DMS153 treated with DMSO at 0.1 percent for 48 hours (cell line): ENCODE data around the gene STRN4.
"Not testable (repeated sequence)": the region's sequence is repeated elsewhere in the genome, so short reads cannot be mapped to it uniquely, and the experiment has no call there.

Experiments used
- DNase-seq: peaks from one replicate; lab custom pipeline; 2025; ENCODE audit not compliant: unreplicated experiment; lab: John Stamatoyannopoulos, UW

Gene STRN4

DNA sequence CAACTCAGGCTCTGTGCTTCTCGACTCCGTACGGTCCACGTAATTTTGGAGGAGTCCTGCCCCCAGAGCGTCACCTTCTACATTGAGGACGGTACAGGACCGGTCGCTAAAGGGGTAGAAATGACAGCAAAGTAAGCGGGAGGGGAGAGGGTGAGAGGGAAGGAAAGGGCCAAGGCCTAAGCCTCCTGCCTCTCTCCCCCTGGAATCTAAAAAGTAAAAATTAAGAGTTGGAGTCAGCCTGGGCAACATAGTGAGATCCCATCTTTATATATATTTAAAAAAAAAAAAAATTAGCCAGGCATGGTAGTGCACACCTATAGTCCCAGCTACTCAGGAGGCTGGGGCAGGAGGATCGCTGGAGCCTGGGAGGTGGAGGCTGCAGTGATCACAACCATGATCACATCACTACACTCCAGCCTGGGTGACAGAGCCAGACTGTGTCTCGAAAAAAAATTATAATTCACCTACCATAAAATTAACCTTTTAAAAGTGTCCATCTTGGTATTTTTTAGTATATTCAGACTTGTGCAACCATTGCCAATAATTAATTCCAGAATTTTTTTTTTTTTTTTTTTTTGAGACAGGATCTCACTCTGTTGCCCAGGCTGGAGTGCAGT, 29.5 kb upstream of the STRN4 start:
- DNase-seq, result no peak

DNA sequence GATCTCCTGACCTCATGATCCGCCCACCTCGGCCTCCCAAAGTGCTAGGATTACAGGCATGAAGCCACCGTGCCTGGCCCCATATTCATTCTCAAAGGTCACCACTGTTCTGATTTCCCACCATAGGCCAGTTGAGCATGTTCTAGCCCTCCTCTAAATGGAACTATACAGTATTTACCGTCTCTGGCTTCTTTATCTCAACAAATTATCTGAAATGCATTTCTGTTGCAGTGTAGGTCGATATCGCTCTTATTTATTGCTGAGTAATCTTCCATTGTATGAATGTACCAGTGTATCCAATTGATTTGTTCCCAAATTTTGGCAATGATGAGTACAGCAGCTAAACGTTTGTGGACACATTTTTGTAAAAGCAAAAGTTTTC, 26.8 kb upstream of the STRN4 start:
- DNase-seq, result no peak

DNA sequence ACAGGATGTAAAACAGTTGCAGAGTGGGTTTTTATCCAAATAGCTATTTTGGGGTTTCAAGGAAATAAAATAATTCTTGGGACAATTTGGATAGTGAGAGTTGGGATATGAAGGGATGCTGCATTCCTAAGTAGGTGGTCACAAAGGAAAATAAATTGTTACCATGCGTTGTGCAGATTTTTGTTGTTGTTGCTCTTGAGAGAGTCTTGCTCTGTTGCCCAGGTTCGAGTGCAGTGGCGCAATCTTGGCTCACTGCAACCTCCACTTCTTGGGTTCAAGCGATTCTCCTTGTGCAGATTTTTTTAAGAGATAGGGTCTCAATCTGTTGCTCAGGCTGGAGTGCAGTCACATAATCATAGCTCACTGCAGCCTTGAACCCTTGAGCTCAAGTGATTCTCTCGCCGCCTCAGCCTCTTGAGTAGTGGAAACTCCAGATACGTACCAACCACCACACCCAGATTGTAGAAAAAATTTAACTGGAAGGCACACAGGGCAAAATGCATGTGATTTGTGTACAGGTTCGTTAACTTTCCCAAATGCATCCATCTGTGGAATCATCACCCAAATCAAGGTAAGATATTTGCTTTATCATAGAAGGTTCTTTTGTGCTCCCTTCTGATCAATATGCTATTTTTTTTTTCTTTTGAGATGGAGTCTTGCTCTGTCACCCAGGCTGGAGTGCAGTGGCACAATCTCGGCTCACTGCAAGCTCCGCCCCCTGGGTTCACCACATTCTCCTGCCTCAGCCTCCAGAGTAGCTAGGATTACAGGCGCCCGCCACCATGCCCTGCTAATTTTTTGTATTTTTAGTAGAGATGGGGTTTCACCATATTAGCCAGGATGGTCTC, 26.1 kb upstream of the STRN4 start:
- DNase-seq, result no peak

DNA sequence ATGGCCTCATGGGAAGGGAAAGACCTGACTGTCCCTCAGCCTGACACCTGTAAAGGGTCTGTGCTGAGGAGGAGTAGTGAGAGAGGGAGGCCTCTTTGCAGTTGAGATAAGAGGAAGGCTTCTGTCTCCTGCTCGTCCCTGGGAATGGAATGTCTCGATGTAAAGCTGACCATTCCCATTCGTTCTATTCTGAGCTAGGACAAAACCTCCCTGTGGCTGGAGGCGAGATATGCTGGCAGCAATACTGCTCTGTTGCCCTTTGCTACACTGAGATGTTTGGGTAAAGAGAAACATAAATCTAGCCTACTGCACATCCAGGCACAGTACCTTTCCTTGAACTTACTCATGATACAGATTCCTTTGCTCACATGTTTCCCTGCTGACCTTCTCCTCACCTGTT, 22.5 kb upstream of the STRN4 start:
- not testable (repeated sequence) for DNase-seq

DNA sequence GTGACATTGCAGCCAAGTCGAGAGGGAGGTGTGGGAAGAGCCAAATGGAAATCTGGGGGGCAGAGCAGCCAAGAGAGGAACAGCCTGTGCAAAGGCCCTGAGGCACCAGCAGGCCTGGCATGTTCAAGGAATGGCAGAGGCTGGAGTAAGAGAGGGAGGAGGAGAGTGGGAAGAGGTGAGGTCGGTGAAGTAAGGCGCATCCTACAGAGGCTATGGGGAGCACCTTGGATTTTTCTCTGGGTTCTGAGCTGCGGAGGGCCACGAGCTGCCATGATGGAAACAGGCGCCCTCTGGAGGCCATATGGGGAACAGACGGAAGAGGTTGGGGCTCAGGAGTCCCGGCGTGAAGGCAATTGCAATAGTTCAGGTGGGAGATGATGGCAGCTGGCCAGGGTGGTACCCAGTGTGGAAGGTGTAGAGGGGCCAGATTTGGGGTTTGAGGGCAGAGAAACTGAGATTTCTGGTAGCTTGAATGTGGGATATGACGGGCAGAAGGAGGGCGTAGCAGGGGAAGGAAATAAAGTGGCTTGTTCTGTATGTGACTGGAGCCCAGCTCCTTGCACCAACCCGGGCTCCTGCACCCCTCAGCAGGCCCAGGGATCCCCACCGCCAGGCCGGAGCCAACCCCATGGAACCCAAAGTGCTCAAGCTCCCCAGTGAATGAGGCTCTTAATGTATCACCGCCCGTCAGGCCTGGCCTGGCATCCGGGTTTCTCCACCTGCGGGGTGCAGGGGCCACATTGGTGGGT, 20.5 kb upstream of the STRN4 start:
- no peak for DNase-seq

DNA sequence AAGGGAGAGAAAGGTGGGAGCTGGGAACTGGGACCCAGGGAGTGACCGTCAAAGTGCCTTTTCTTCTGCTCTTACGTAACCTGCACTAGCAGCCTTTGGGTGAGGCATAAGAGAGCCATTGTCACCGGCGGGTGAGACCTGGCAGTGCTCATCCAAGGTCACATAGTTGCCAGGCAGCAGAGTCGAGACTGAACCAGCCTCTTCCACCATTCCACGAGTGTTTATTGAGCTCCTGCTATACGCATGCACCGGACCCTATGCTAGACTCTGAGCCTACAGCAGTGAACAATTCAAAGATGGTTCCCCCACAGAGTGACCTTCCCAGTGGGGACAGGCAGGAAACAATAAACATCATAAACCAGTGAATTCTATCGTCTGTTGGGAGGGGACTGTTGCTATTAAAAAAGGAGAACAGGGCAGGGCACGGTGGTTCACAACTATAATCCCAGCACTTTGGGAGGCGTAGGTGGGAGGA, 18.6 kb upstream of the STRN4 start:
- DNase-seq, result no peak

DNA sequence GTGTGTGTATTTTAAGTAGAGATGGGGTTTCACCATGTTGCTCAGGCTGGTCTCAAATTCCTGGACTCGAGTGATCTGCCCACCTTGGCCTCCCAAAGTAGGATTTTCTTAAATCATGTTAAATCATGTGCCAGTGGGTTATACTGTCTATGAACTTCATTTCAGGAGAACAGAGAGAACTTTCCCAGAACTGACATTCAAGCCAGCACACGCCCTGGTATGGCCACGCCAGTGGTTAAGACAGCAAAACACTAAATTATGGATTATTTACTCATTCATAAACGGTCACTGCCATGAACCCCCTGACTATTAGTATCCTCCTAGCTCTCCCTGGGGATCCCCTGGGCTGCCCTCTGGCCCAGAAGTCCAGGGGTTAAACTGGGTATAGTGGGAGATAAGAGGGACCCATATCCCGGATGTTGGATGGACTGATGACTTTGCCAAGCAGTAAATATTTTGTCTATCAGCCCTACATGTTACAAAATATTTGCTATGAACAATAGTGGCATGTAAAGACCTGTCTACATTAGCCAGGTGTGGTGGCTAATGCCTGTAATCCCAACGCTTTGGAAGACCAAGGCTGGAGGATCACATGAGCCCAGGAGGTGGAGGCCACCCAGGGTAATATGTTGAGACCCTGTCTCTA, 16.1 kb upstream of the STRN4 start:
- DNase-seq, result no peak

DNA sequence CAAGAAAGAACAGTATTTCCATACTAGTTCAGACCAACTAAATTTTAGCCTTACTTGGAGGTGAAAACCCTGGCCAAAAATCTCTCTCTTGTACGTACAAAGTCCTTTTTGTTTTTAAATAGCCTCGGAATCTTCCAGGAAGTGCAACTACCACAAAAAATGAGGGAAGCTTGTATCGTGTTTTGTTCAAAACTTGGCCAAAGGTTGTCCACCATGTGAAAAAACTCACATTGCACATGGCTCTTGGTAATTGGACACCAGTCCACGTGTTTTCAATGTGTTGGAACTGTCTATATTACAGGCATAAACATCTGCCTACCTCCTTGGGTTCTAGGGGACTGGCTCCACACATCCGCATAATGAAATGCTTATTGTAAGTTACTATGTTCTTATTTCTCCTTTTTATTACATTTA, 15.2 kb upstream of the STRN4 start:
- DNase-seq, result no peak

DNA sequence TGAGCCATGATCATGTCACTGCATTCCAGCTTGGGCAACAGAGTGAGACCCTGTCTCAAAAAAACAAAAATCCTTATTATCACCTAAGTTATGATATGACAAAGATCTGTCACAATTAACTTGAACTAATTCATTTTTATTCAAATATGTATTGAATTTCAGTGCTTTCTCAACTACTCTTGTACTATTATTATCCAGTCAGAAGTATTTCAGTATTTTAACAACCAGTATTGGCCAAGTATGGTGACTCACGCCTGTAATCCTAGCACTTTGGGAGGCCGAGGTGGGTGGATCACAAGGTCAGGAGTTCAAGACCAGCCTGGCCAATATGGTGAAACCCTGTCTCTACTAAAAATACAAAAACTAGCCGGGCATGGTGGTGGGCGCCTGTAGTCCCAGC, 14.6 kb upstream of the STRN4 start:
- not testable (repeated sequence) for DNase-seq

DNA sequence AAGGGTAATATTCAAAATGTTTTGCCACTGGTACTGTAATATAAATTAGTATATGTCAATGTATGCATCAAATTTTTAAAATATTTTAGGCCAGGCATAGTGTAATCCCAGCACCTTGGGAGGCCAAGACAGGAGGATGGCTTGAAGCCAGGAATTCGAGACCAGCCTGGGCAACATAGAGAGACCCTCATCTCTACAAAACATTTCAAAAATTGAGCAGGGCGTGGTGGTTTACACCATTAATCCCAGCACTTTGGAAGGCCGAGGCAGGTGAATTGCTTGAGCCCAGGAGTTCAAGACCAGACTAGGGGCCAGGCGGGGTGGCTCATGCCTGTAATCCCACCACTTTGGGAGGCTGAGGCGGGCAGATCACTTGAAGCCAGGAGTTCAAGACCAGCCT, 14.1 kb upstream of the STRN4 start:
- no peak for DNase-seq

DNA sequence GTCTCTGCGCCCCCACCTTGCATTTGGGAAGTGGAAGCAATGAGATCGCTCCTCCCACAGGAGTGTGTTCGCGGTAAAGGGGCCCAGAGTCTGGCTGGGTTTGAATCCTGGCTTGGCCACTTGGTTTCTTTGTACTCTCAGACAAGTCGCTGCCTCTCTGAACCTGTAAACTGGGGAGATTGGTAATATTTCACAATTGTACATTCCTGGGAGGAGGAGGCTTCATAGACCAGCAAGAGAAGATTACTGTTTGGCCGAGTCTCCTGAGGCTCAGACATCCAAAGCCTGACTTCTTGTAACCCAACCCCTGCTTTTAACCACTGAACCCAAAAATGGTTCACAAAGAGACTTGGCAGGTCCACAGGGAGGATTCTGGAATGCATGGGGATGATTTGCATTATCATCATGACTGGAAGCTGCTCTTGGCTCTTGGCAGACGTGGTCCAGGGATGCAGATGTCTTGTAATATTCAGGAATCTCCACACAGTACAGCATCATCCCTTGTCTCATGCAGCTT, 13.6 kb upstream of the STRN4 start:
- DNase-seq, result no peak

DNA sequence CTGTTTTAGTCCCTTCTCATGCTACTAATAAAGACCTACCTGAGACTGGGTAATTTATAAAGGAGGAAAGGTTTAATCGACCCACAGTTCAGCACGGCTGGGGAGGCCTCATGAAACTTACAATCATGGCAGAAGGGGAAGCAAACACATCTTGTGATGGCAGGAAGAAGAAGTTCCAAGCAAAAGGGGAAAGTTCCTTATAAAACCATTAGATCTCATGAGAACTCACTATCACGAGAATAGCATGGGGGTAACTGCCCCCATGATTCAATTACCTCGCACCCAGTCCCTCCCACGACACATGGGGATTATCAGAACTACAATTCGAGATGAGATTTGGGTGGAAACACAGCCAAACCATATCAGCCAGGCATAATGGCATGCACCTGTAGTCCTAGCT, 13.0 kb upstream of the STRN4 start:
- no peak for DNase-seq

DNA sequence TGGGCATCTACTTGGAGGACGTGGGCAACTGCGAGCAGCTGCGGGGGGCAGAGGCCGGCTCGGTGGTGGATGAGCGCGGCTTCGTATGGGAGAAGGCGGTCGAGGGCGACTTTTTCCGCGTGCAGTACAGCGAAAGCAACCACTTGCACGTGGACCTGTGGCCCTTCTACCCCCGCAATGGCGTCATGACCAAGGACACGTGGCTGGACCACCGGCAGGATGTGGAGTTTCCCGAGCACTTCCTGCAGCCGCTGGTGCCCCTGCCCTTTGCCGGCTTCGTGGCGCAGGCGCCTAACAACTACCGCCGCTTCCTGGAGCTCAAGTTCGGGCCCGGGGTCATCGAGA, 10.3 kb upstream of the STRN4 start:
- DNase-seq, result no peak

DNA sequence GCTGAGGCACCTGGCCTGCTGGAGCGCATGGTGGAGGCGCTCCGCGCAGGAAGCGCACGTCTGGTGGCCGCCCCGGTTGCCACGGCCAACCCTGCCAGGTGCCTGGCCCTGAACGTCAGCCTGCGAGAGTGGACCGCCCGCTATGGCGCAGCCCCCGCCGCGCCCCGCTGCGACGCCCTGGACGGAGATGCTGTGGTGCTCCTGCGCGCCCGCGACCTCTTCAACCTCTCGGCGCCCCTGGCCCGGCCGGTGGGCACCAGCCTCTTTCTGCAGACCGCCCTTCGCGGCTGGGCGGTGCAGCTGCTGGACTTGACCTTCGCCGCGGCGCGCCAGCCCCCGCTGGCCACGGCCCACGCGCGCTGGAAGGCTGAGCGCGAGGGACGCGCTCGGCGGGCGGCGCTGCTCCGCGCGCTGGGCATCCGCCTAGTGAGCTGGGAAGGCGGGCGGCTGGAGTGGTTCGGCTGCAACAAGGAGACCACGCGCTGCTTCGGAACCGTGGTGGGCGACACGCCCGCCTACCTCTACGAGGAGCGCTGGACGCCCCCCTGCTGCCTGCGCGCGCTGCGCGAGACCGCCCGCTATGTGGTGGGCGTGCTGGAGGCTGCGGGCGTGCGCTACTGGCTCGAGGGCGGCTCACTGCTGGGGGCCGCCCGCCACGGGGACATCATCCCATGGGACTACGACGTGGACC, 9.7 kb upstream of the STRN4 start:
- no peak for DNase-seq

DNA sequence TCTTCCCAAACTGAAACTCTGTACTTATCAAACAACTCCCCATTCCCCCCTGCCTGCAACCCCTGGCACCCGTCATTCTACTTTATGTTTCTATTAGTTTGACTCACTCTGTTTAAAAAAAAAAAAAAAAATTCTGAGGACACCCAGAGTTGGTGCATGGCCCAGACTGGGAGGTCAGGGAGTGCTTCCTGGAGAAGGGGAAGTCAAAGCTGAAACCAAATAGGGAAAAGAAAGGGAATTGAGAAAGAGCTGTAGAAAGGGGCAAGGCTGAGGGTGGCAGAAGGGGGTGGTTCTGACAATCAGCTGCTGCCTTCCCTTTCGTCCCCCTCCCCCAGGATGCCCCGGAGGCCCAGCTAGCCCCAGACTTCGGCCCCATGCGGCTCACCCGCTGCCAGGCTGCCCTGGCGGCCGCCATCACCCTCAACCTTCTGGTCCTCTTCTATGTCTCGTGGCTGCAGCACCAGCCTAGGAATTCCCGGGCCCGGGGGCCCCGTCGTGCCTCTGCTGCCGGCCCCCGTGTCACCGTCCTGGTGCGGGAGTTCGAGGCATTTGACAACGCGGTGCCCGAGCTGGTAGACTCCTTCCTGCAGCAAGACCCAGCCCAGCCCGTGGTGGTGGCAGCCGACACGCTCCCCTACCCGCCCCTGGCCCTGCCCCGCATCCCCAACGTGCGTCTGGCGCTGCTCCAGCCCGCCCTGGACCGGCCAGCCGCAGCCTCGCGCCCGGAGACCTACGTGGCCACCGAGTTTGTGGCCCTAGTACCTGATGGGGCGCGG, 9.0 kb upstream of the STRN4 start:
- no peak for DNase-seq

DNA sequence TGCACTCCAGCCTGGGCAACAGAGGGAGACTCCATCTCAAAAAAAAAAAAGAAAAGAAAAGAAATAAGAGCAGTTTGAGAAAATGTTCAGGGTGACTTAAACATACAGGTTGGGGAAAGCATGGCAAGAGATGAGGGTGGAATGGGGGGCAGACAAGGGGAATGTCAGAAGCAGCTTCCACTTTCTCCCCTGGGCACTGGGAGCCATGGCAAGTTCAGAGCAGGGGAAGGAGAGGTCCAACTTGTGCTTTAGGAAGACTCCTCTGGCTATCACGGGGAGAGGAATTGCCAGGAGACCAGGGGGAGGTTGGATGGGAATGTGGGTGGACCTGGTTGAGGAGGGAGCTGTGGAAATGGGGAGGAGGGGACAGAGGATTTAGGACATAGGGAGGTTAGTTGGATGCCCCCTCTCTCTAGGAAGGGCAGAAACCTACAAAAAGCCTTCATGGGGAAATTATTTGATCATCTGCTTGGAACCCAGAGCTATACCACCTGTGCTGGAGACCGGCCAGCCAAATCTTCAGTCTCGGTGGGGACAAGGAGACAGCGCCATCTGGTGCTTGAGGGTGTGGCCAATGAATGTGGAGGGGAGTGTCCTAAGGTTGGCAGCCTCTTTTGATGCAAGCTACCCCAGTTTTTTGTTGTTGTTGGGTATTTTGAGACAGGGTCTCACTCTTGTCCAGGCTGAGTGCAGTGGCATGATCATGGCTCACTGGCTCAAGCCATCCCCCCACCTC, 7.3 kb upstream of the STRN4 start:
- no peak for DNase-seq

DNA sequence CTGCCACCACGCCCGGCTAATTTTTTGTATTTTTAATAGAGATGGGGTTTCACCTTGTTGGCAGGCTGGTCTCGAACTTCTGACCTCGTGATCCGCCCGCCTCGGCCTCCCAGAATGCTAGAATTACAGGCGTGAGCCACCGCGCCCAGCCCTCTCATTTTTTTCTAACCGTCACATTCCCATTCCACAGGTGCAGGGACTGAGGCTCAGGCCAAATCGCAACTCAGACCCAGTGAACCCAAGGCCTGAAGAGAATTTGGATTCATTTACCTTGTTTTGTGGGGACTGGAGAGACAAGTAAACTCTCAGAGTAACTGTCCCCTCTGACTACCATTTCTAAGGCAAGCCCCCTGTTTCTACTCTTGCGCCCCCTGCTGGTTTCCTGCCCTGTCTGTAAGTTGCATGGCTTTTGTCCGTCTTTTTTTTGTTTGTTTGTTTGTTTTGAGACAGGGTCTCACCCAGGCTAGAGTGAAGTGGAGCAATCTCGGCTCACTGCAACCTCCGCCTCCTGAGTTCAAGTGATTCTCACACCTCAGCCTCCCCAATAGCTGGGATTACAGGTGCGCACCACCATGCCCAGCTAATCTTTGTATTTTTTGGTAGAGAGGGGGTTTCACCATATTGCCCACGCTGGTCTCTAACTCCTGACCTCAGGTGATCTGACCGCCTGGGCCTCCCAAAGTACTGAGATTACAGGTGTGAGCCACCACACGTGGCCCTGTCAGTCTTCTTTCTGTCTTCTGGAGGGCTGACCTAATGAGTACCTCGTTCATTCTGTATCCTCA, 2.3 kb upstream of the STRN4 start:
- DNase-seq, result no peak

DNA sequence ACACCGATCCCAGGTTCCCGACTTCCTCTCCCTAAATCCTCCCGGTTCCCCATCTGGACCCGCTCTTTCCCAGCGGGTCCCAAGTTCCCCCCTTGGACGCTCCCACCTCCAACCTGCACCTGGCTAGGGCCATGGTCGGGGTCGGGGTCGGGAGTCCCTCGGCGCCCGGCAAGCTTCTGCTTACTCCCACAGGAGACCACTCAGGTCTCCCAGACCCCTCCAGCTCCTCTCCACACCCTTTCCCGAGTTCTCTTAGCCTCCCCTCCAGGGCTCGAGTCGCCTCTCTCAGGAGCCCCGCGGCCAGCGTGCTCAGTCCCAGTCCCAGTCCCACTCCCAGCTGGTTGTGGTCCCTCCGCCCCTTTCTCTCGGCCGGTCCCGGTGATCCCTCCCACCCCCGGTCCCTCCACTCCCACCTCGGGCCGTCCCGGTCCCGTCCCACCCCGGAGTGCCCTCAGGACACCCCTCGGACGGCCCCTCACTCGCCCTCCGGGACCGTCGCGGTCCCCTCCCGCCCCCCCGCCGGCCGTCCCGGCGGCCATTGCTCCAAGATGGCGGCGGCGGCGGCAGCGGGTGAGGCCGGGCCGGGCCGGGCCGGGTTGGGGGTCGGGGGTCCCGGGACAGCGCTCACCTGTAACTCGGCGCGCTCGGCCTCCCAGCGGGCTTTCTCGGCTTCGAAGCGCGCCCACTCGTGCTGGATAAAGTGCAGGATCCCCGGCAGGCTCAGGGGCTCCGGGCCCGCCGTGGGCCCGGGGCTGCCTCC, 549 bp downstream of the STRN4 start, which contains the start of gene FKRP:
Gene FKRP, plus strand, starts transcription at position 537 of the 760 bp plus-strand sequence. CDS start 9,394 bp downstream, outside the sequence.
- no peak for DNase-seq
